Measurements from ENCODE around the gene CASP10.
"Not testable (repeated sequence)": the region's sequence is repeated elsewhere in the genome, so short reads cannot be mapped to it uniquely, and the experiment has no call there.

The CASP10 gene

GRCh38 chr2:201182650-201183364 lies at the start of gene CASP10:
CASP10 (plus strand) TSS chr2:201183141; CDS start chr2:201185778, 2,637 bp downstream.
- peak within 1 kb of the TSS; percentile 59 for H3K4me3 ChIP-seq (ENCODE audit: low read depth, low read length)
- peaks cover 21% of the 10 kb centered on the region for H3K9me3 ChIP-seq (ENCODE audit: control insufficient read depth, insufficient read depth, low read depth, low read length)
- no peaks in the 10 kb centered on the region for H3K4me1 ChIP-seq (ENCODE audit: control insufficient read depth, insufficient read depth, low read length)
- H3K27me3 ChIP-seq (ENCODE audit: control insufficient read depth, insufficient read depth, low read length): no peaks in the 10 kb centered on the region
- H3K9ac ChIP-seq (ENCODE audit: low read length): peak within 1 kb of the TSS; percentile 37
- peak within 1 kb of the TSS; percentile 44; the same call in 1 of the 2 replicates for H3K27ac ChIP-seq (ENCODE audit: low read depth, low read length)
- peaks cover 7% of the 10 kb centered on the region for H3K36me3 ChIP-seq (ENCODE audit: control insufficient read depth, insufficient read depth, low read length)

GRCh38 chr2:201135386-201135785 lies 47.6 kb upstream of the CASP10 start:
- H3K36me3 ChIP-seq (ENCODE audit: control insufficient read depth, insufficient read depth, low read length): peaks cover 23% of the 10 kb centered on the region
- H3K27ac ChIP-seq (ENCODE audit: low read depth, low read length): no peak overlapping the region
- no peak overlapping the region for H3K9ac ChIP-seq (ENCODE audit: low read length)
- H3K9me3 ChIP-seq (ENCODE audit: control insufficient read depth, insufficient read depth, low read depth, low read length): no peaks in the 10 kb centered on the region
- peaks cover 30% of the 10 kb centered on the region for H3K4me1 ChIP-seq (ENCODE audit: control insufficient read depth, insufficient read depth, low read length)
- H3K4me3 ChIP-seq (ENCODE audit: low read depth, low read length): no peak overlapping the region
- H3K27me3 ChIP-seq (ENCODE audit: control insufficient read depth, insufficient read depth, low read length): no peaks in the 10 kb centered on the region

- Histone ChIP-seq H3K27ac (ENCODE audit: low read depth, low read length) (no peak overlapping the region), H3K9me3 (ENCODE audit: control insufficient read depth, insufficient read depth, low read depth, low read length) (no peaks in the 10 kb centered on the region), H3K27me3 (ENCODE audit: control insufficient read depth, insufficient read depth, low read length) (no peaks in the 10 kb centered on the region), H3K4me3 (ENCODE audit: low read depth, low read length) (no peak overlapping the region), H3K36me3 (ENCODE audit: control insufficient read depth, insufficient read depth, low read length) (peaks cover 23% of the 10 kb centered on the region), H3K9ac (ENCODE audit: low read length) (no peak overlapping the region), H3K4me1 (ENCODE audit: control insufficient read depth, insufficient read depth, low read length) (peaks cover 19% of the 10 kb centered on the region)
Observed at GRCh38 chr2:201136889-201137321, 46.0 kb upstream of the CASP10 start.

GRCh38 chr2:201137505-201138400 lies 45.2 kb upstream of the CASP10 start:
- Histone ChIP-seq H3K36me3 (ENCODE audit: control insufficient read depth, insufficient read depth, low read length) (peaks cover 23% of the 10 kb centered on the region), H3K9ac (ENCODE audit: low read length) (no peak overlapping the region), H3K4me3 (ENCODE audit: low read depth, low read length) (no peak overlapping the region), H3K4me1 (ENCODE audit: control insufficient read depth, insufficient read depth, low read length) (peaks cover 15% of the 10 kb centered on the region), H3K27ac (ENCODE audit: low read depth, low read length) (no peak overlapping the region), H3K27me3 (ENCODE audit: control insufficient read depth, insufficient read depth, low read length) (no peaks in the 10 kb centered on the region), H3K9me3 (ENCODE audit: control insufficient read depth, insufficient read depth, low read depth, low read length) (no peaks in the 10 kb centered on the region)

- peaks cover 15% of the 10 kb centered on the region for H3K4me1 ChIP-seq (ENCODE audit: control insufficient read depth, insufficient read depth, low read length)
- no peak overlapping the region for H3K4me3 ChIP-seq (ENCODE audit: low read depth, low read length)
- no peaks in the 10 kb centered on the region for H3K27me3 ChIP-seq (ENCODE audit: control insufficient read depth, insufficient read depth, low read length)
- H3K9me3 ChIP-seq (ENCODE audit: control insufficient read depth, insufficient read depth, low read depth, low read length): no peaks in the 10 kb centered on the region
- peaks cover 19% of the 10 kb centered on the region for H3K36me3 ChIP-seq (ENCODE audit: control insufficient read depth, insufficient read depth, low read length)
- H3K9ac ChIP-seq (ENCODE audit: low read length): peak overlapping the region; percentile 36
- H3K27ac ChIP-seq (ENCODE audit: low read depth, low read length): no peak overlapping the region
Observed at GRCh38 chr2:201138401-201138970, 44.5 kb upstream of the CASP10 start.

GRCh38 chr2:201138986-201139781 lies 43.8 kb upstream of the CASP10 start:
- Histone ChIP-seq H3K4me1 (ENCODE audit: control insufficient read depth, insufficient read depth, low read length) (peaks cover 15% of the 10 kb centered on the region), H3K36me3 (ENCODE audit: control insufficient read depth, insufficient read depth, low read length) (peaks cover 19% of the 10 kb centered on the region), H3K9ac (ENCODE audit: low read length) (peak overlapping the region; percentile 65), H3K4me3 (ENCODE audit: low read depth, low read length) (peak overlapping the region; percentile 48)
- not testable (repeated sequence) for H3K9me3 ChIP-seq (ENCODE audit: control insufficient read depth, insufficient read depth, low read depth, low read length); H3K27ac ChIP-seq (ENCODE audit: low read depth, low read length); H3K27me3 ChIP-seq (ENCODE audit: control insufficient read depth, insufficient read depth, low read length)

- Histone ChIP-seq H3K9me3 (ENCODE audit: control insufficient read depth, insufficient read depth, low read depth, low read length) (no peaks in the 10 kb centered on the region), H3K4me3 (ENCODE audit: low read depth, low read length) (peak overlapping the region; percentile 48), H3K9ac (ENCODE audit: low read length) (peak overlapping the region; percentile 65), H3K27me3 (ENCODE audit: control insufficient read depth, insufficient read depth, low read length) (no peaks in the 10 kb centered on the region), H3K4me1 (ENCODE audit: control insufficient read depth, insufficient read depth, low read length) (peaks cover 15% of the 10 kb centered on the region), H3K36me3 (ENCODE audit: control insufficient read depth, insufficient read depth, low read length) (peaks cover 19% of the 10 kb centered on the region), H3K27ac (ENCODE audit: low read depth, low read length) (no peak overlapping the region; the same call in 1 of the 2 replicates)
Observed at GRCh38 chr2:201139836-201140604, 42.9 kb upstream of the CASP10 start.

GRCh38 chr2:201144101-201145051 lies 38.6 kb upstream of the CASP10 start:
- no peaks in the 10 kb centered on the region for H3K9me3 ChIP-seq (ENCODE audit: control insufficient read depth, insufficient read depth, low read depth, low read length)
- H3K27me3 ChIP-seq (ENCODE audit: control insufficient read depth, insufficient read depth, low read length): no peaks in the 10 kb centered on the region
- no peaks in the 10 kb centered on the region for H3K36me3 ChIP-seq (ENCODE audit: control insufficient read depth, insufficient read depth, low read length)
- H3K9ac ChIP-seq (ENCODE audit: low read length): no peak overlapping the region
- H3K27ac ChIP-seq (ENCODE audit: low read depth, low read length): no peak overlapping the region
- no peak overlapping the region for H3K4me3 ChIP-seq (ENCODE audit: low read depth, low read length)
- peaks cover 15% of the 10 kb centered on the region for H3K4me1 ChIP-seq (ENCODE audit: control insufficient read depth, insufficient read depth, low read length)

- Histone ChIP-seq H3K9me3 (ENCODE audit: control insufficient read depth, insufficient read depth, low read depth, low read length) (no peaks in the 10 kb centered on the region), H3K4me1 (ENCODE audit: control insufficient read depth, insufficient read depth, low read length) (peaks cover 22% of the 10 kb centered on the region), H3K9ac (ENCODE audit: low read length) (no peak overlapping the region), H3K36me3 (ENCODE audit: control insufficient read depth, insufficient read depth, low read length) (no peaks in the 10 kb centered on the region), H3K27me3 (ENCODE audit: control insufficient read depth, insufficient read depth, low read length) (no peaks in the 10 kb centered on the region), H3K27ac (ENCODE audit: low read depth, low read length) (no peak overlapping the region), H3K4me3 (ENCODE audit: low read depth, low read length) (no peak overlapping the region)
Observed at GRCh38 chr2:201148434-201148990, 34.4 kb upstream of the CASP10 start.
